ENCODE data around the gene NCOA4.

NCOA4 gene

DNA sequence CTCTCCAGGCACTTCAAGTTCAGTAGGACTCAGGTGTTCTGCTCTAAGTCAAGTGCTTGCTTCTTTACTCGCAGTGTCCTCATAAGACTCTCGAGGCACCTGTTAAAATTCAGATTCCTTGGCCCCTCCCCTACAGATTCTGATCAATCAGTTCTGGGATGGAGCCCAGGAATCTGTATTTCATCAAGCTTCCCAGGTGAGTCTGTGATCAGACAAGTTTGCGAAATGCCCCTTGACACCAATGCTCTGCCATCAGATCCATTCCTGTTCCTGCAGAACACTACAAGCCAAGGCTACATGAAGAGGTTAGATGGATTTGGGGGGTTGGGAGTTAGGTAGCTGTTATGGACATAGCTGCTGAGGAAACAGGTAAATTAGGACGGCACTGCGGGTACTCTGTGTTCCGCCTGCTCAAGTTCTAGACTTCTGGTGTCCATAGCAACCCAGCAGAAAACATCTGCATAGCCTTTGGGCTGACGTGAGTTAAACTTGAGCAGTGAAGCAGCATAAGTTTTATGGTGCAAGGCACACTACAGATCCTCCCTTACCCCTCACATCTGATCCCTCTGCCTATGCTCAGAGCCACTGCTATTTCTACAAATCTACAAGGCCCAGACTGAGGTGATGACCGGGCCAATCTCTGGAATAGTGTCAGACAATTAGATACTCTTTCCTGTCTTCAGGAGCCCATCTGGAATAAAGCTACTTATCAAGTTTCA lies 6.8 kb upstream of the NCOA4 start:
- no peak overlapping the region for H3K4me3 ChIP-seq (replicated peaks; ENCODE audit: insufficient read depth, low read length)
- H3K27ac ChIP-seq (replicated peaks), result no peak overlapping the region
- DNase-seq (ENCODE audit: low read depth in 1 of 2, low spot score in 1 of 2), result no peak
- TF ChIP-seq, protein P1, sequence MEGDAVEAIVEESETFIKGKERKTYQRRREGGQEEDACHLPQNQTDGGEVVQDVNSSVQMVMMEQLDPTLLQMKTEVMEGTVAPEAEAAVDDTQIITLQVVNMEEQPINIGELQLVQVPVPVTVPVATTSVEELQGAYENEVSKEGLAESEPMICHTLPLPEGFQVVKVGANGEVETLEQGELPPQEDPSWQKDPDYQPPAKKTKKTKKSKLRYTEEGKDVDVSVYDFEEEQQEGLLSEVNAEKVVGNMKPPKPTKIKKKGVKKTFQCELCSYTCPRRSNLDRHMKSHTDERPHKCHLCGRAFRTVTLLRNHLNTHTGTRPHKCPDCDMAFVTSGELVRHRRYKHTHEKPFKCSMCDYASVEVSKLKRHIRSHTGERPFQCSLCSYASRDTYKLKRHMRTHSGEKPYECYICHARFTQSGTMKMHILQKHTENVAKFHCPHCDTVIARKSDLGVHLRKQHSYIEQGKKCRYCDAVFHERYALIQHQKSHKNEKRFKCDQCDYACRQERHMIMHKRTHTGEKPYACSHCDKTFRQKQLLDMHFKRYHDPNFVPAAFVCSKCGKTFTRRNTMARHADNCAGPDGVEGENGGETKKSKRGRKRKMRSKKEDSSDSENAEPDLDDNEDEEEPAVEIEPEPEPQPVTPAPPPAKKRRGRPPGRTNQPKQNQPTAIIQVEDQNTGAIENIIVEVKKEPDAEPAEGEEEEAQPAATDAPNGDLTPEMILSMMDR (IDR thresholded peaks at IDR 0.05; ENCODE audit: insufficient read depth, low read length), result no peak
- TF ChIP-seq GABPA (IDR thresholded peaks at IDR 0.05; ENCODE audit: low read depth), result no peak
- TF ChIP-seq, protein P2, sequence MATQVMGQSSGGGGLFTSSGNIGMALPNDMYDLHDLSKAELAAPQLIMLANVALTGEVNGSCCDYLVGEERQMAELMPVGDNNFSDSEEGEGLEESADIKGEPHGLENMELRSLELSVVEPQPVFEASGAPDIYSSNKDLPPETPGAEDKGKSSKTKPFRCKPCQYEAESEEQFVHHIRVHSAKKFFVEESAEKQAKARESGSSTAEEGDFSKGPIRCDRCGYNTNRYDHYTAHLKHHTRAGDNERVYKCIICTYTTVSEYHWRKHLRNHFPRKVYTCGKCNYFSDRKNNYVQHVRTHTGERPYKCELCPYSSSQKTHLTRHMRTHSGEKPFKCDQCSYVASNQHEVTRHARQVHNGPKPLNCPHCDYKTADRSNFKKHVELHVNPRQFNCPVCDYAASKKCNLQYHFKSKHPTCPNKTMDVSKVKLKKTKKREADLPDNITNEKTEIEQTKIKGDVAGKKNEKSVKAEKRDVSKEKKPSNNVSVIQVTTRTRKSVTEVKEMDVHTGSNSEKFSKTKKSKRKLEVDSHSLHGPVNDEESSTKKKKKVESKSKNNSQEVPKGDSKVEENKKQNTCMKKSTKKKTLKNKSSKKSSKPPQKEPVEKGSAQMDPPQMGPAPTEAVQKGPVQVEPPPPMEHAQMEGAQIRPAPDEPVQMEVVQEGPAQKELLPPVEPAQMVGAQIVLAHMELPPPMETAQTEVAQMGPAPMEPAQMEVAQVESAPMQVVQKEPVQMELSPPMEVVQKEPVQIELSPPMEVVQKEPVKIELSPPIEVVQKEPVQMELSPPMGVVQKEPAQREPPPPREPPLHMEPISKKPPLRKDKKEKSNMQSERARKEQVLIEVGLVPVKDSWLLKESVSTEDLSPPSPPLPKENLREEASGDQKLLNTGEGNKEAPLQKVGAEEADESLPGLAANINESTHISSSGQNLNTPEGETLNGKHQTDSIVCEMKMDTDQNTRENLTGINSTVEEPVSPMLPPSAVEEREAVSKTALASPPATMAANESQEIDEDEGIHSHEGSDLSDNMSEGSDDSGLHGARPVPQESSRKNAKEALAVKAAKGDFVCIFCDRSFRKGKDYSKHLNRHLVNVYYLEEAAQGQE (IDR thresholded peaks at IDR 0.05; ENCODE audit: insufficient replicate concordance, low read depth), result no peak
- TF ChIP-seq POLR2AphosphoS5 (IDR thresholded peaks at IDR 0.05; ENCODE audit: low read depth), result no peak
- TF ChIP-seq SPI1 (IDR thresholded peaks at IDR 0.05; ENCODE audit: borderline replicate concordance, low read depth), result no peak
- no peaks in the 10 kb centered on the region for H3K27me3 ChIP-seq (ENCODE audit: insufficient read depth, poor library complexity, severe bottlenecking)

DNA sequence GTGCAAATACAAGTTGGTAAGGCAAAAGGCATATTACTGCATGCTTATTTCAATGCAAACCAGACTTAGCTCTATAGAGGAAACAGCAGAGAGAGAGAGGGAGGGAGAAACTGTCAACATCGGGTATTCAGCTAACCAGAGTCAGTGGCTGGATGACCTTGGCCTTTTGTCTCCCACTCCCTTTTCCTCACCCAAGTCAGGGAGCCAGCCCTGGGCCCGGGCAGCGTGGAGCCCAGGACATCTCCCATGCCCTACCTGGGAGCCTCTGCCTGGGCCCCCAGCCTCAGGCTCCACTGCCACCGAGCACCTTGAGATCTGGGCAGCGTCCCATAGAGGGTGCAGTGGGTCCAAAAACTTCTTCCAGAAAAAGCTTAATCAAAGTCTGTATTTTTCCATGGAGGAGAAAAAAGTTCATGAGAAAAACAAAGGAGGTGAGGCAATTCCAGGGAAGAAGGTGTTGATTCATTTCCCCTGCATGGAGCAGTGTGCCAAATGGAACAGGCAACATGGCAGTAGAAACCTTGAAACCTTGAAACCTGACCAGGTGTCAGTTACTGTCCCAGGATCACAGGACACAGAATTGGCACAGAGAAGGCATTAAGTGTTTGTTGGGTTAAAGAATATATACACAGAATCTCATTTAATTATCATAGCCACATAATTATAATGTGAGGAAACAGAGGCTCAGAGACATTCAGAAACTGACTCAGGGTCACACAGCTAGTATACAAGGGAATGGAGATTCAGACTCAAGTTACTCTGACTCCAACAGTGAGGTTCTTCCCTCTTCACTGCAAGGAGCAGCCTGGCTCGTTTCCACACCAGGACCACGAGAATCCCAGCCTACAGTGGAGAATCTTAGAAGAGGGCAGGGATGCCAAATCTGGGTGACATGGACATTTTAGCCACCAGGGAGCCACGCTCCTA lies 5.8 kb upstream of the NCOA4 start:
- TF ChIP-seq, protein P2 (IDR thresholded peaks at IDR 0.05; ENCODE audit: insufficient replicate concordance, low read depth), result no peak
- TF ChIP-seq POLR2AphosphoS5 (IDR thresholded peaks at IDR 0.05; ENCODE audit: low read depth) (no peak), SPI1 (IDR thresholded peaks at IDR 0.05; ENCODE audit: borderline replicate concordance, low read depth) (no peak), GABPA (IDR thresholded peaks at IDR 0.05; ENCODE audit: low read depth) (no peak)
- TF ChIP-seq, protein P1 (IDR thresholded peaks at IDR 0.05; ENCODE audit: insufficient read depth, low read length), result no peak
- DNase-seq (ENCODE audit: low read depth in 1 of 2, low spot score in 1 of 2), result peak in 1 of 2 experiments; percentile 34
- H3K27ac ChIP-seq (replicated peaks), result peak overlapping the region; percentile 31
- H3K4me3 ChIP-seq (replicated peaks; ENCODE audit: insufficient read depth, low read length), result no peak overlapping the region
- no peaks in the 10 kb centered on the region for H3K27me3 ChIP-seq (ENCODE audit: insufficient read depth, poor library complexity, severe bottlenecking)

DNA sequence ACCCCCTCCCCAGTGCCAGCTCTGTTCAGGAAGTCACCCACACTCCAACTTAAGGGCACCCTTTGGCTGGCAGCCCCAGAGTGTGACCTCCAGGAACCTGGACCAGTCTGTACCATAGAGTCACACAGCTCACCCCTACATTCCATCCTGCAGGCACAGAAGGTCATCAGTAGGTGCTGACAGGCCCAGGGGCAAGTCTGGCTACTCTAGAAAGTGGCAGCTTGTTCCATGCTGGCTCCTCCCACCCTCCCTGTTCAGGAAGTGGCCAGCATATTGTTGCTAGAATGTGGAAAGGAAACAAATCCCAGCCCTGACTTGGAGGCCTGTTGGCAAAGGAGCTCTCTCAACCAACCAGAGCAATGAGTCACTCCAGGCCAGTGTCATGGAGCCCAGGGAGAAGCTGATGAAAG lies 3.2 kb upstream of the NCOA4 start:
- peak in 1 of 2 experiments; percentile 67 for DNase-seq (ENCODE audit: low read depth in 1 of 2, low spot score in 1 of 2)
- Histone ChIP-seq H3K4me3 (replicated peaks; ENCODE audit: insufficient read depth, low read length) (no peak overlapping the region), H3K27ac (replicated peaks) (peak overlapping the region; percentile 34), H3K27me3 (ENCODE audit: insufficient read depth, poor library complexity, severe bottlenecking) (no peaks in the 10 kb centered on the region)
- TF ChIP-seq, protein P1 (IDR thresholded peaks at IDR 0.05; ENCODE audit: insufficient read depth, low read length), result no peak
- 0 out of 2 replicates have a peak, but pooled peaks have one; percentile 33 for TF ChIP-seq POLR2AphosphoS5 (IDR thresholded peaks at IDR 0.05; ENCODE audit: low read depth)

All from HL-60 (cell line).